ENCODE data around the gene C1RL.
"Not testable (repeated sequence)": the region's sequence is repeated elsewhere in the genome, so short reads cannot be mapped to it uniquely, and the experiment has no call there.

C1RL gene

GRCh38 chr12:7055736-7056135 is 53.3 kb downstream of the C1RL start:
- not testable (repeated sequence) for H3K4me3 Mint-ChIP-seq; H3K9me3 Mint-ChIP-seq; H3K36me3 Mint-ChIP-seq (ENCODE audit: insufficient read depth); H3K4me1 Mint-ChIP-seq (ENCODE audit: low read depth in 2 of 2); ATAC-seq (replicated peaks); H3K27ac Mint-ChIP-seq; DNase-seq
- H3K27me3 Mint-ChIP-seq = peaks cover 71 to 73% of the 10 kb centered on the region in 2 donors

GRCh38 chr12:7054925-7055324 is 54.1 kb downstream of the C1RL start:
- no peak for DNase-seq
- H3K27me3 Mint-ChIP-seq = peaks cover 63 to 65% of the 10 kb centered on the region in 2 donors
- no peaks in the 10 kb centered on the region for H3K36me3 Mint-ChIP-seq (ENCODE audit: insufficient read depth)
- H3K4me3 Mint-ChIP-seq = no peak overlapping the region
- no peaks in the 10 kb centered on the region for H3K9me3 Mint-ChIP-seq
- H3K4me1 Mint-ChIP-seq (ENCODE audit: low read depth in 2 of 2) = no peaks in the 10 kb centered on the region
- no peak for ATAC-seq (replicated peaks)
- H3K27ac Mint-ChIP-seq = no peak overlapping the region

GRCh38 chr12:7049973-7050372 is 59.0 kb downstream of the C1RL start:
- not testable (repeated sequence) for H3K36me3 Mint-ChIP-seq (ENCODE audit: insufficient read depth); H3K4me1 Mint-ChIP-seq (ENCODE audit: low read depth in 2 of 2); H3K27ac Mint-ChIP-seq; H3K9me3 Mint-ChIP-seq; ATAC-seq (replicated peaks); DNase-seq; H3K4me3 Mint-ChIP-seq
- H3K27me3 Mint-ChIP-seq = peaks cover 14 to 26% of the 10 kb centered on the region in 2 donors

- not testable (repeated sequence) for H3K36me3 Mint-ChIP-seq (ENCODE audit: insufficient read depth); H3K4me1 Mint-ChIP-seq (ENCODE audit: low read depth in 2 of 2); H3K9me3 Mint-ChIP-seq; H3K27ac Mint-ChIP-seq; H3K4me3 Mint-ChIP-seq; ATAC-seq (replicated peaks); DNase-seq
- peaks cover 10 to 23% of the 10 kb centered on the region in 2 donors for H3K27me3 Mint-ChIP-seq
Observed at GRCh38 chr12:7049445-7049951, 59.5 kb downstream of the C1RL start.

- Mint-ChIP-seq H3K27ac (no peak overlapping the region), H3K4me3 (no peak overlapping the region)
- DNase-seq = no peak
Observed at GRCh38 chr12:7047306-7047705, 61.7 kb downstream of the C1RL start.

GRCh38 chr12:7046383-7047105 is 62.5 kb downstream of the C1RL start:
- H3K36me3 Mint-ChIP-seq (ENCODE audit: insufficient read depth) = no peaks in the 10 kb centered on the region
- H3K4me1 Mint-ChIP-seq (ENCODE audit: low read depth in 2 of 2) = peaks cover 2 to 3% of the 10 kb centered on the region in 2 donors
- no peak overlapping the region for H3K4me3 Mint-ChIP-seq
- H3K9me3 Mint-ChIP-seq = no peaks in the 10 kb centered on the region
- peaks cover 0 to 10% of the 10 kb centered on the region in 2 donors for H3K27me3 Mint-ChIP-seq
- no peak overlapping the region for H3K27ac Mint-ChIP-seq
- DNase-seq = no peak
- no peak for ATAC-seq (replicated peaks)

More at GRCh38 chr12:7047306-7047705, 61.7 kb downstream of the C1RL start:
- ATAC-seq (replicated peaks) = no peak
- Mint-ChIP-seq H3K4me1 (ENCODE audit: low read depth in 2 of 2) (peaks cover 2 to 3% of the 10 kb centered on the region in 2 donors), H3K36me3 (ENCODE audit: insufficient read depth) (no peaks in the 10 kb centered on the region), H3K9me3 (no peaks in the 10 kb centered on the region), H3K27me3 (peaks cover 0 to 9% of the 10 kb centered on the region in 2 donors)

GRCh38 chr12:7045913-7046312 is 63.1 kb downstream of the C1RL start:
- no peak for ATAC-seq (replicated peaks)
- Mint-ChIP-seq H3K36me3 (ENCODE audit: insufficient read depth) (no peaks in the 10 kb centered on the region), H3K9me3 (no peaks in the 10 kb centered on the region), H3K4me3 (no peak overlapping the region), H3K4me1 (ENCODE audit: low read depth in 2 of 2) (peaks cover 2 to 3% of the 10 kb centered on the region in 2 donors), H3K27ac (no peak overlapping the region), H3K27me3 (peaks cover 0 to 5% of the 10 kb centered on the region in 2 donors)
- no peak for DNase-seq
